ENCODE results near the gene ICOSLG.
"Not testable (repeated sequence)": the region's sequence is repeated elsewhere in the genome, so short reads cannot be mapped to it uniquely, and the experiment has no call there.

ICOSLG gene

DNA sequence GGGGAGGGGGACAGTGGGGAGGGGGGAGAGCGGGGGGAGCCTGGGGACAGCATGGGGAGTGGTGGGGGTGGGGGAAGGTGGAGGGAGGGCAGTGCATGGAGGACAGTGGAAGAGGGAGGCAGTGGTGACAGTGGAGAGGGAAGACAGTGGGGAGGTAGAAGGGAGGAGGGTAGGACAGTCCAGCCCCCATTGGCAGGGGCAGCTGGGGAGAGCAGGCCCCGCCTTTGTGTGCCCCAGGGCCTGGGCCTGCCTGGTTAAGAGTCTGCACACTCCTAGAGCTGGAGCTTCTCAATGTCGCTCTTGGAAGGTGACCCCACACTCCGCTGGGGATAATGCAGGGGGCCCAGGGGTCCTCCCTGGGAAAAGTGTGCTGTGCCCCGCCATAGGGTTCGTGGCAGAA, 15.1 kb downstream of the ICOSLG start:
- DNase-seq (ENCODE audit: low spot score) = not testable (repeated sequence)

DNA sequence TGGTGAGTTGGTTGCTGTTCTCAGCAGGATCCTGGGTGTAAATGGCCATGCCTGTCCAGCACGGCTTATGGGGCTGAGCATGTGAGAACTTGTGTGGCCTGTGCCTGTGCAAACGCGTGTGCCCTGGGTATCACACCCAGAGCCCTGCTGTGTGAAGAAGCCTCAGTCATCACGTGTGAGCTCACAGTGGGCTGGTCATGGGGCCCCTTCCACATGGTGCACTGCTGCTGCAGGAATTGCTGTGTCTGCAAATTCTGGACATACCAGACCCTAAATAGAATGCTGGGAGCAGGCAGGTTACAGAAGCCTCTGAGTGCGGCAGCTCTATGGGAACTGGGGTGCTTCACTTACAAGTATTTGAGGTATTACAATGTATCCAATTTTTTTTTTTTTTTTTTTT, 17.4 kb downstream of the ICOSLG start:
- DNase-seq (ENCODE audit: low spot score) = not testable (repeated sequence)

DNA sequence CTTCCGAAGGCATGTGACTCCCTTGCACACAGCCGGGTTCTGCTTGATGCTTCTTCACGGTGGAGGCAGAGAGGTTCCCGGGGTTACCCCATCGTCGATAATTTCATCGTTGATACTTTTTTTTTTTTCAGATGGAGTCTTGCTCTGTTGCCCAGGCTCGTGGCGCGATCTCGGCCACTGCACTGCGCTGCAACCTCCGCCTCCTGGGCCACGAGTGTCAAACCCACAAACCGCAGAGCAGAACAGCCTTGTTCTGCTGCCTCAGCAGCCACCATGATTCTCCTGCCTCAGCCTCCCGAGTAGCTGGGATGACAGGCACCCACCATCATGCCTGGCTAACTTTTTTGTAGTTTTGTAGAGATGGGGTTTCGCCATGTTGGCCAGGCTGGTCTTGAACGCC, 20.1 kb downstream of the ICOSLG start:
- DNase-seq (ENCODE audit: low spot score) = not testable (repeated sequence)

DNA sequence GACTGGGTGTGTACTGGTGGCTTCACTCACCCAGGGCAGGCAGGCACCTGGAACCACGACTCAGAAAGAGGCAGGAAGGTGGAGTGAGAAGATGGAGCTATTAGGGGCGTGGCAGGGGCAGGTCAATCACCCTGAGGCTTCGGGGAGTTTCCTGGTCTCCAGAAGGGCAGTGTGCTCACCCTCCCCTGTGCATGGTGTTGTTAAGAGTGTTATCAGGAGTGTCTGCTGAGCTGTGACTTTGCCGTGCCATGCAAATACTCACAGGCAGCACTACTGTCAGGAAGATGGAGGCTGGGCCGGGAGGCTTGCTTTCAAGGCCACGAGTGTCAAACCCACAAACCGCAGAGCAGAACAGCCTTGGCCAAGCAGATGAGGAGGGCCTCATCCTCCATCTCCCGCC, 22.3 kb downstream of the ICOSLG start:
- DNase-seq (ENCODE audit: low spot score) = not testable (repeated sequence)

DNA sequence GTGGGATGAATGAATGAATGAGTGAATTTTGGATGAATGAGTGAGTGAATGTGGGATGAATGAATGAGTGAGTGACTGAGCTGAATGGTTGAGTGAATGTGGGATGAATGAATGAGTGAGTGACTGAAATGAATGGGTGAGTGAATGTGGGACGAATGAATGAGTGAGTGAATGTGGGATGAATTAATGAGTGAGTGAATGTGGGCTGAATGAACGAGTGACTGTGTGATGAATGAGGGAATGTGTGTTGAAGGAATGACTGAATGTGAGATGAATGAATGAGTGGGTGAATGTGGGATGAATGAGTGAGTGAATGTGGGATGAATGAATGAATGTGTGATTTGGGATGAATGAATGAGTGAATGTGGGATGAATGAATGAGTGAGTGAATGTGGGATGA, 28.8 kb downstream of the ICOSLG start:
- not testable (repeated sequence) for DNase-seq (ENCODE audit: low spot score)

DNA sequence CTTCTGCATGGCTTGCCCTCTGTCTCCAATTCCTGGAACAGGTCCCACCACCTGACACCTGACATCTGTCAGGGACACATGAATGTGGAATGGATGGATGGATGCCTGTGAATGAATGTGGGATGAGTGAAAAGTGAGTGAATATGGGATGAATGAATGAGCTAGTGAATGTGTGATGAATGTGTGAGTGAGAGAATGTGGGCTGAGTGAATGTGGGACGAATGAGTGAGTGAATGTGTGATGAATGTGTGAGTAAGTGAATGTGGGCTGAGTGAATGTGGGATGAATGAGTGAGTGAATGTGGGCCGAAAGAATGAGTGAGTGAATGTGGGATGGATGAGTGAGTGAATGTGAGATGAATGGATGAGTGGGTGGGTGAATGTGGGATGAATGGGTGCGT, 29.2 kb downstream of the ICOSLG start:
- DNase-seq (ENCODE audit: low spot score) = not testable (repeated sequence)

DNA sequence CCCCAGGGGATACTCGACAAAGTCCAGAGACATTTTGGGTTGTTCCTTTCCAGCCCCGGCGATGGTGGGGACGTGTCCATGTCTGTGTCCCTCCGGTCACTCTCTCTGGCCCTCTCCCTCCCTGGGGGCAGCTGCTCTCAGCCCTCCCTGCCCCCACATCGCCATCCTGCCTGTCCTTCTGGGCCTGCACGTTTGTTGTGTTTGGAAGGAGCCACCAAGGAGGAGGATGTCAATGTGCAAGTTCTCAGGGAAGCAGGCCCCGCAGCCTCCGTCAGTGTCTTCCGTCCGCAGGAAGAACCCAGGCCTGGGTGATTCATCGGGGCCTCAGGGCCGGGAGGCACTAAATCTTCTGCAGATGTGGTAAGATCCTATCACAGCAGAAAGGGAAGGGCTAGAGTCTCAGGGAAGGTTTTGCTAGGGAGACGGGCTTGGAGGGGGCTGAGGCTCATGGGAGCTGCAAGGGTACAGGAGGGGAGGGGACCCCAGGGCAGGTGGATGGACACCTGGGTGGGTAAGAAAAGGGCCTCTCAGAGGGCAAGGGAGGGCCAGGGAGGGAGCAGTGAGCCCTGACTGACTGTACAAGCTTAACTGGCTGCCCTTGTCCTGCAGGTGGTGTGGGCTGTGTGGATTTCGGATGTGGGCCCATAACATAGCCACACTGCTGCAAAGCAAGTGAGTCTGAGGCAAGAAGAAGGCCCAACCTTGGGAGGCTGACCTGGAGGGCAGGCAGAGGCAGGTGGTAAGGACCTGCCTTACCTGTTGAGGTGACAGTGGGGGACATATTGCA, 32.7 kb downstream of the ICOSLG start:
- DNase-seq (ENCODE audit: low spot score) = not testable (repeated sequence)

DNA sequence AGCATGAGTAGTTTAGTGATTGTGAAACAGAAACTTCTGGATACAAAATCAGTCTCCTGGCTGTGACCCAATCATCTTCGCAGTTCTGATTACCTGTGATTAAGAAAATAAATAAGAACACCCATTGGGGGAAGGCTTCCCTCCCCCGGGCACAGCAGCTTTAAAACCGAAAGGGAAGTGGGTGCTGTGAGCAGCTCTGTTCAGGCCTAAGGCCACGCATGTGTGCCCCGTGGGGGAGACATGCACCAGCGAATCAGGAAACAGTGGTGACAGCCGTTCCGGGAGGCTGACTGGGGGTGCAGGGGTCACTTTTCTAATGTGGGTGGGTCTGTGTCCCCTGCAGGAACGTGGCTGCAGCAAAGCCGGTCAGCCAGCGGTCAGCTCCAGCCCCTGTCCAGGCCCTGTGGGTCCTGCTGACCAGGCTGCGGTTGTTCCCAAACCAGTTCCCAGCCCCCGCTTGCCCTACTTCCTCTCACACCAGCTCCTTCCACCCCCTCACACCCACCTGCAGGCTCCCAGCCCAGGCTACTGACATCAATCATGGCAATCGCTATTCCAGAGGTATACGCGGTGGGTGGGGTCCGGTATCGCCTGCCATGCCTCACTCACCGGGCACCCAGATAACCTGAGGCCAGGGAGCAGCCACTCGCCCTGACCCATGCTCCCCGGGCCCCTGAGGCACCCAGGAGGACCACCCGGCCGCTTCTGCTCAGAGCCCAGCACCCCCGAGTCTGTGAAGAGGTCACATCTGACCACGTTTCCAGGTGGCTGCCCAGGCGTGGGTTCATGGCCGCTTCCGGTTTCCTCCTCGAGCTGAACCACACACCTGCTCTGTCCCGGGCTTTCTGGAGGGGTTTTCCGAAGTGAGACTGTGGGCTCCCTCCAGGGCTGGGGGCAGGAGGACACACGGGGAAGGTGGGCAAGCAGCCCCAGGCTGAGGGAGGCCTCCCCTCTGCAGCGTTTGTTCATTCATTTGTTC, 33.8 kb downstream of the ICOSLG start:
- DNase-seq (ENCODE audit: low spot score) = not testable (repeated sequence)

DNA sequence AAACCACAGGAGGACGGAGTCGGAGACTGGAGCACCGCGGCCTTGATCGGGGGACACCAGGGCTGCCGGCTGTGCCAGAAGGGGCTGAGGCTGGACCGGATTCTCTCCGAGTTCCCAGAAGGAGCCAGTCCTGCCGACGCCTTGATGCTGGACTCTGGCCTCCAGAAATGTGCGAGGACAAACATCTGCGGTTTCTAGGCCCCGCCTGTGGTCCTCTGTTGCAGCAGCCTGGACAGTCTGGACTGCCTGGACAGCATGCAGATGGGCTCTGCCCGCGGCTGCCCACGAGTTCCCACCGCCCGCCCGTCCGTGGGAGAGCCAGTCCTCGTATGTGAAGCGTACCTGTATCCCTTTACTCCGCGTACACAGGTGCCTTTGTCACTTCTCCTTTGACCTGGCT, 34.6 kb downstream of the ICOSLG start:
- not testable (repeated sequence) for DNase-seq (ENCODE audit: low spot score)

DNA sequence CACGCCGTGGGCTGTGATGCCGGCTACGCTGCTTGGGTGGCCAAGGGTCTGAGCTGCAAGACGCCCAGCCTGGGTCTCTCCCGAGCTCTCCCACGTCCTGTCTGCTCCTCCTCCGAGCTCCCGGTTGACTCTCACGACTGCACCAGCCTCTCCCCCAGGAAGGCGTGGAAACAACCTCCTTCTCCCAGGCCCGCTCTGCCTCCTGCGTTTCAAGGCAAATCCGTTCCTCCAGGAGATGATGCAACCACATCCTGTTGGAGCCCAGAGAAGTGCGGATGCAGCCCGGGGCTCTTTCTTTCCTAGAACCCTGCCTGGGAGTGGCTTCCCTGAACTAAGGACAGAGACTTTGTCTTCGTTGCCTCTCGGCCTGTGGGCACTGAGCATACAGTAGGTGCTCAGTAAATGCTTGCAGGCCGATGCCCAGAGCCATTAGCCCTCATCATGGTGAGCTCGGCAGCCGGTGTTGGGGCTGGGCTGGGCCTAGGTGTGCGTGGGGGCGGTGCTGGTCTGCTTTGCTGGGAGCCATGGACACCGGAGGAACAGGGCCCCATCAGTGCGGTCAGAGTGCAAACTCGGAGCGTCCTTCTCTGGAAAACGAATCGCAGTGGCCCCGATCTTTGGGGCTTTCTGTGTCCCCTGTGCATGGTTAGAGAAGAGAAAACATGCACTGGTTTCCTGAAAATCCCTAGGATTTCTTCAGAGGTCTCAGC, 38.0 kb downstream of the ICOSLG start:
- DNase-seq (ENCODE audit: low spot score) = not testable (repeated sequence)

DNA sequence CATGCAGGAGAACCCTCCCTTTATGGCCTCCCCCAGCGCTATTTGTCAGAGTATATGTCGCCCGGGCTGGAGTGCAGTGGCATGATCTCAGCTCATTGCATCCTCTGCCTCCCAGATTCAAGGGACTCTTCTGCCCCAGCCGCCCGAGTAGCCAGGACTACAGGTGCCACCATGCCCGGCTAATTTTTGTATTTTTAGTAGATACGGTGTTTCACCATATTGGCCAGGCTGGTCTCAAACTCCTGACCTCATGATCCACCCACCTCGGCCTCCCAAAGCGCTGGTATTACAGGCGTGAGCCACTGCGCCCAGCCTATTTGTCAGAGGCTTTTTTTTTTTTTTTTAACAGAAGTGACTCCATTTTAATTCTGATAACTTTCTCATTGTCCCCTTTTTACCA, 40.7 kb downstream of the ICOSLG start:
- not testable (repeated sequence) for DNase-seq (ENCODE audit: low spot score)

DNA sequence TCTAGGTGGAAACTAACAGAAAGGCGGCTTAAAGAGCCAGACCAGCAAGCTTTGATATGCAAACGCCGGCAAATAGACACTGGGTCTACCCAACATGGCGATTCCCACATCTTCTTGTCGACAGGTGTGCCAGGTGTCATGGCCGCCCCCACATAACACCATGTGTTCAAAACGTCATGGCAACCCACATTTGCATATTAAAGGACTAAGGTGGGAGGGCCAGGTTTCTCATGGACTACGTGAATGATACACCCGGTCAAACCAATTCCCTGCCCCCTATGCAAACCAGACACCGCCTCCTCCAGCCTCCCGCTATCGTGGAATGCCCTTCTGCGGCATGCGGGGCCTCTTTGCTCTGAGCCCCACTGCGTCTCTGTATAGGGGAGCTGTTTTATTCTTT, 41.3 kb downstream of the ICOSLG start:
- no peak for DNase-seq (ENCODE audit: low spot score)

DNA sequence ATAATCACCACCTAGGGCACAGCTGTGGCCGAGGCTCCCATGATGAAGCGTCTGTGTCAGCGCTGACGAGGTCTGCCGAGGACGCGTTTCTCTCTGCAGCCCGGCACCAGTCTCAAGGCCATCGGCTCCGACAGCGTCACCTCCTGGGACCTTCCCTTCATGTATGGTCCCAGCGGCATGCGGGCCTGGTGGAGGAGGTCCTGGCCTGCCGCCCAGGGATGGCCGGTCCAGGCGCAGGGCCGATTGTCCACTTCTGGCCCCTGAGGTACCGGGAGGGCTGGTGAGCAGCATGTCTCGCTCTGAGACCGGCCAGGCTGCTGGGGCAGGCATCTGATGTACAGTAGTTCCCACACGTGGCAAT, 43.6 kb downstream of the ICOSLG start:
- not testable (repeated sequence) for DNase-seq (ENCODE audit: low spot score)

DNA sequence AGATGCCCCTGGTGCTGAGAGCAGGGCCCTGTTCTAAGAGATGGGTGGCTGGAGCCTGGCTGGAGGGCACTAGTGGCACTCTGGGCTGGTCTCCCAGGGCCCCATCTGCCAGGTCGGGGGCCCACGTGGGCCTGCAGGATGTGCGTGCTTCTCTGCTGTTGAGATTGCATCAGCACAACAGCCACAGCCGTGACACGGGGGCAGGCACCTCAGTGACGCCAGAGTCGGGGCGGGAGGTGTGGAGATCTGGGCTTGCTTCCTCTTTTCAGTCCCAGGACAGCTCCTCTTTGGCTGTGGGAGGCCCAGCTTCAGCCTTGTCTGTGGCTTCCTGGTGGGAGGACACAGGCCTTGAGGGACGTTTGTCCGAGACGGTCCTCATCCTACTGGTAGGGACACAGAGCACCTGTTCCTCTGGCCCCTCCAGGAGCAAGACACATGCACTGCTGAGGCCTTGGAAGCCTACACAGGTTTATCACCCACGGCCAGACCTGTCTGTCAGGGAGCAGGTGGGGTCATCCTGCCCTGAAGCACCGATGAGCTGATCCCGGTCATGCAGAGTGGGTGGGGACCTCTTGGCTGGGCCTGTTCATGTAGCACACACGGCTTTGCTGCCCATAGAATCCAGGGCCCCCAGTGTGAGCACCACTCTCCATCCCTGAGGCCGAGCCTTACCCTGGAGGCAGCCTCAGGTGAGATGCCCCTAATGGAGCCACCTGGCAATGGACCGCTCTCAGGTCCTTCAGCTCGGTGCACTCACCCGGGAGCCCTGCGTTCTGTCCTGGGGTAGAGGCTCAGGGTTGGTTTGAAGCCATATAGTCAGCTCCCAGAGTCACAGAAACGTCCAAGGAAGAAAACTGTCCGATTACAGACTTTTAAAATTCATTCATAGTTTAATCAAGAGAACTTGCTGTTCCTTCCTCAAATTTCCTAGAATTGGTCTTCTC, 44.3 kb downstream of the ICOSLG start:
- DNase-seq (ENCODE audit: low spot score) = not testable (repeated sequence)

DNA sequence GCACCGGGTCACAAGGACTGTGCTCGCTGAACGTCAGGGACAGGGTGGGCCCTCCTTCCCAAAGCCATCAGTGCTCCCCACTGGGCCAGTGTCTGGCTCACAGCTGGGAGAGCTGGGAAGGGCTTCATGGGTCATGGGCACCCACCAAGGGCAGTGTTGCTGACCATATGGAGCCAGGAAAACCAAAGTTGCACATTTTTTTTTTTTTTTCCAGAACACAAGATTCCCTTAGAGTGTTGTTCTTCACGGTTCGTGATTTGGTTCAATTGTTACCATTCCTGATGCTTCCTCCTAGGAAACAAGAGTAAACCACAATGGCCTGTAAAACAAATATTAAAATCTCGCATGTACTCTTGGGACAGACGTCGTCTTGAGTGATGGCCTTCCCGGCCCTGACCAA, 45.9 kb downstream of the ICOSLG start:
- DNase-seq (ENCODE audit: low spot score) = not testable (repeated sequence)

DNA sequence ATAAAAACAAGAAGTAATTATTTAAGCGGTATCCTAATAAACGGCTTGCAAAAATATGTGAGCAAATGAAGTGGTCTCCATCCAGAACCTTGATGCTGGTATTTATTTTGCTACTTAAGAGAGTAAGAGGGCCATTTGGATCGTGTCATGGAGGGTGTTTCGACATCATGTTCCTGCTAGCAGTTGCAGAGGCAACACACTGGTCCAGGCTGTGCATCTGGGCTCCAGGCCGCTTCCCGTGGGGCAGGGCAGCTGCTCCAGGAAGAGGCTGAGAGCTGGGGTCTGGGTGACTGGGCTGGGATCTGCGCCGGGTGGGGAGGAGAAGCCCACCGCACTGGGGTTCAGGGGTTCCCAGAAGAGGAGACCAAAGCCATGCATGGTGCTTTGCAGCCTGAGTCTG, 46.3 kb downstream of the ICOSLG start:
- not testable (repeated sequence) for DNase-seq (ENCODE audit: low spot score)

DNA sequence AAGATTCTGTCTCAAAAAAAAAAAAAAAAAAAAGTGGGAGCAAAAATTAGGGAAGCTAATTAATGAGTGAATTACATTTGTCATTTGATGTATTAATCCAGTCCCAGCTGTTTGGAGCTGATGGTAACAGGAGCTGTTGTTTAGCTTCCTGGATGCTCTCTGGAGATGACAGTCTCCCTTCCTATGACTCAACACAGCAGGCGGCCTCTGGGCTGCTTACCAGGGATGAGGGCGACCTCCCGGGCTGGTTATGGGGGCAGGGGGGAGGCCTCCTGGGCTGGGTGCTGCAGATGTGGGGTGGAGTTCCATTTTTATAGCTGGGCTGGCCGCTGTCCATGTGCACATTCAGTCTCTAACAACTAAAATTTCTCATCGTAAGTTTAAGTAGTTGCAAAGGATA, 47.6 kb downstream of the ICOSLG start:
- DNase-seq (ENCODE audit: low spot score) = not testable (repeated sequence)

DNA sequence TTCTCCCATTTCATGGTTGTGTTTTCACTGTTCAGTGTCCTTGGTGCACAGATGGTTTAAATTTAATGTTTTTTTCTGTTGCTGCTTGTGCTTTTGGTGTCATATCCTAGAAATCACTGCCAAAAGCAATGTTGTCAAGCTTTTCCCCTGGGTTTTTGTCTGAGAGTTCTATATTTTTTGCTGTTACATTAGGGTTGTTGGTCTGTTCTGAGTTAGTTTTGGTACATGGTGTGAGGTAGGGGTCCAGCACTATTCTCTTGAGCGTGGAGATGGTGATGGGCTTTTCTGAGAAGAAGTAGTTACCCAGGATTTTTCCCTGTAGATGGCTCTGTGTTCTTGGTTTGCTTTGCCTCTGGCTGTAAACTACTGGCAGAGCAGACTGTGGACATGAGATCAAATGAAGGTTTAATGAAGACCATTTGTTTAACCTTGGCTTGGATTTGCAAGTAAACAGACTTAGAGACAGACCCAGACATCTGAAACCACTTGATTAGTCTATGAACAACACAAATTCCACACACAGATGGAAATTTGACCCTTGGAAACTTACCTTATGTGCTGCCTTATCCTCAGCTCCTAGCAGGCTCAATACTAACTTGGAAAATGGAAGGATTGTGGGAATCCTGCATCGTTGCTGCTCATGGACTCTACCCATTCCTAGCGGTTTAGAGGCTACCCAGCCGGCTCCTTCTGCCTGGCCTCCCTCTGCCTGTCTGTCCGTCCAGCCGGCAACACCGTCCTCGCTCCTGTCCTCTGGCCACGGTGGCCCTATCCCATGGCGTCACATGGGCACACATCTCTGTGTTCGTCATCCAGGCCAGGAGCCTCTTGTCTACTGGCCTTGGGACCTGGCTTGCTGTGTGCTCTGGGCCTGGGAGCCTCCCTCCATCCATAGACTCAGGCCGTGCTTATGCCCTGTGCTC, 50.1 kb downstream of the ICOSLG start:
- not testable (repeated sequence) for DNase-seq (ENCODE audit: low spot score)

DNA sequence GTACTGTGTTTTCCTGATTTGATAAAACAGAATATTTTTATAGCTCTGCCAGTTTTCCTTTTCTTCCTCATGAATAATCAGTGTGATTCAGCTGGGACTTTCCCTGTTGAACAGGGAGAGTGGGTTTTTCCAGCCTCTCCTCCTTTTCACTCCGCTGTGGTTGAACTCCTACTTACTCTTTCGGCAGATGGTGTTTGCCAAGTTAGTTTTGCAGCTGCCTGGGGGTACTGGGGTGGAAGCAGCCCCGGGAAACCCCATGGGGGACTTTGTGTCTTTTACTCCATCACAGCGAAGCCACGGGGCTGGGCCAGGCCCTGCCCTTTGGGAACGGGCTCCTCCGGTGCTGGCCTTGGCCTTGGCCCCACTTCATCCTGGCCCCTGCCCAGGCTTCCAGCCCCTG, 55.9 kb downstream of the ICOSLG start:
- DNase-seq (ENCODE audit: low spot score) = not testable (repeated sequence)

DNA sequence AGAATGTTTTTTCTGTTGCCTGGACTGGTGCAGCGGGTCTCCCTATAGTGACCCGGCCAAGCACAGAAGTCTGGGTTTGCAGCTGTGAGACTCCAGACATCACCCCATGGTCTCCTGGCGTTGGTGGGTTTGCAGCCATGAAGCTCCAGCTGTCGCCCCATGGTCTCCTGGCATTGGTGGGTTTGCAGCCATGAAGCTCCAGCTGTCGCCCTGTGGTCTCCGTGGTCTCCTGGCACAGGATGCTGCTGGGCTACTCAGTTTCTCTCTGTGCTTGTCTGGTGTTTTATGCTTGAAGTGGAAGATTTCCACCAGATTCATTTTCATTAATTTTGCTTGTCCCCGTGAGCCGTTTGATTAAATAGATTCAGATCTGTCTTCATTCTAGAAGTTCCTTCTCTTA, 58.5 kb downstream of the ICOSLG start:
- DNase-seq (ENCODE audit: low spot score) = not testable (repeated sequence)

Measured in SK-N-DZ (cell line).